Measurements from ENCODE around the gene ATOX1. TPM values are rescaled to one million over a fixed set of nuclear protein-coding genes. Genes with fewer than 3 reads are reported as not detected.

The ATOX1 gene
- total RNA-seq, 4 donors from 2014 or later, result 2.6 to 99.7 (median 47.6) TPM

- H3K4me1 ChIP-seq, result peaks cover 7 to 11% of the 10 kb centered on the region in 2 donors
- H3K4me3 ChIP-seq, result peak within 1 kb of the TSS; percentile 50 to 85
- peak; percentile 98 to 99 for TF ChIP-seq POLR2A (IDR thresholded peaks at IDR 0.05)
- peak; percentile 44 to 73 (median 54) for TF ChIP-seq CTCF (IDR thresholded peaks at IDR 0.05)
- H3K27ac ChIP-seq, result peak within 1 kb of the TSS; percentile 92 to 94
- peak; percentile 100 for DNase-seq
- intact Hi-C loops (cut with DNase I; ENCODE audit: low total_unique reads), result no loop called here
- no peaks in the 10 kb centered on the region for H3K9me3 ChIP-seq
- no peaks in the 10 kb centered on the region for H3K36me3 ChIP-seq
- no peaks in the 10 kb centered on the region for H3K27me3 ChIP-seq
Observed at GRCh38 chr5:151771259-151772028, 13.0 kb upstream of the ATOX1 start, which contains the start of gene G3BP1. Gene G3BP1 (plus strand): TSS chr5:151771954. CDS start chr5:151786621, 14,667 bp downstream.

GRCh38 chr5:151770383-151771258 is 12.2 kb upstream of the ATOX1 start:
- peak; percentile 81 to 83 for DNase-seq
- intact Hi-C loops (cut with DNase I; ENCODE audit: low total_unique reads), result no loop called here

GRCh38 chr5:151766975-151767374 is 8.5 kb upstream of the ATOX1 start:
- no peaks in the 10 kb centered on the region for H3K9me3 ChIP-seq
- H3K4me1 ChIP-seq, result peaks cover 0 to 5% of the 10 kb centered on the region in 2 donors
- no peak overlapping the region for H3K27ac ChIP-seq
- no peaks in the 10 kb centered on the region for H3K36me3 ChIP-seq
- H3K4me3 ChIP-seq, result no peak overlapping the region
- TF ChIP-seq CTCF (IDR thresholded peaks at IDR 0.05) (no peak), POLR2A (IDR thresholded peaks at IDR 0.05) (no peak)
- no peaks in the 10 kb centered on the region for H3K27me3 ChIP-seq
- intact Hi-C loops (cut with DNase I; ENCODE audit: low total_unique reads), result no loop called here
- DNase-seq, result no peak

More at GRCh38 chr5:151770383-151771258, 12.2 kb upstream of the ATOX1 start:
- Histone ChIP-seq H3K4me1 (peaks cover 7 to 11% of the 10 kb centered on the region in 2 donors), H3K4me3 (peak overlapping the region; percentile 50 to 60), H3K36me3 (no peaks in the 10 kb centered on the region), H3K27ac (peak overlapping the region; percentile 92 to 94), H3K9me3 (no peaks in the 10 kb centered on the region), H3K27me3 (no peaks in the 10 kb centered on the region)
- TF ChIP-seq CTCF (IDR thresholded peaks at IDR 0.05) (no peak), POLR2A (IDR thresholded peaks at IDR 0.05) (peak in 1 of 2 donors; percentile 23)

GRCh38 chr5:151764801-151765200 is 6.4 kb upstream of the ATOX1 start:
- Histone ChIP-seq H3K4me1 (no peaks in the 10 kb centered on the region), H3K9me3 (no peaks in the 10 kb centered on the region)
- TF ChIP-seq POLR2A (IDR thresholded peaks at IDR 0.05) (no peak), CTCF (IDR thresholded peaks at IDR 0.05) (no peak)

GRCh38 chr5:151758141-151758429 is 346 bp downstream of the ATOX1 start:
- no peak for DNase-seq
- no peaks in the 10 kb centered on the region for H3K9me3 ChIP-seq
- H3K4me1 ChIP-seq, result peaks cover 0 to 9% of the 10 kb centered on the region in 2 donors
- peak overlapping the region; percentile 89 to 97 for H3K27ac ChIP-seq
- H3K27me3 ChIP-seq, result no peaks in the 10 kb centered on the region
- TF ChIP-seq CTCF (IDR thresholded peaks at IDR 0.05), result no peak
- TF ChIP-seq POLR2A (IDR thresholded peaks at IDR 0.05), result no peak
- H3K4me3 ChIP-seq, result peak overlapping the region; percentile 64 to 95
- intact Hi-C loops (cut with DNase I; ENCODE audit: low total_unique reads), result no loop called here
- H3K36me3 ChIP-seq, result no peaks in the 10 kb centered on the region

More at GRCh38 chr5:151764801-151765200, 6.4 kb upstream of the ATOX1 start:
- DNase-seq, result no peak
- Histone ChIP-seq H3K27me3 (no peaks in the 10 kb centered on the region), H3K36me3 (no peaks in the 10 kb centered on the region), H3K4me3 (no peak overlapping the region), H3K27ac (no peak overlapping the region)
- intact Hi-C loops (cut with DNase I; ENCODE audit: low total_unique reads), result no loop called here
